ENCODE results near the gene GBX2. TPM values are rescaled to one million over a fixed set of nuclear protein-coding genes. Genes with fewer than 3 reads are reported as not detected.

Gene GBX2
- total and polyA plus RNA-seq, 2 donors (not counting 1 experiment from before 2014, with no cell fraction given): not detected

DNA sequence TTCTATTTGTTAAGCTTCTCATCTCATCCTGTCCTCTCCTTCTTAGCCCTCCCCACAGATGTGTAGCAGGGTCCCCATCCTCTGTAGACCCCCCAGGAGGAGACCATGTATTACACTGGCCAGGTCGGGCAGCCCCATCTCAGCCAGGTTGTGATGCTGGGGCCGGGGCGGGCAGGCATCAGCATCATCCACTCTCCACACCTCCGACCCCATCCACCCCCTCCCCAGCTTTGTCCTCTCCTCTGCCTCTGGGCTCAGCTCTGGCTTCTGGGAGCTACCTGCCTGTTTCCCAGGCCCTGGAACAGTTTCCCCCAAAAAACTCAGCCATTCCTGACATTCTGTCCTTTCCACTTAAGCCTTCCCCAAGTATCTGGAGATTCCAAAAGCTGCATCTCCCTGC is 49.2 kb downstream of the GBX2 start:
- Histone ChIP-seq H3K4me1 (ENCODE audit: control insufficient read depth in 2 of 2, insufficient read depth in 2 of 2, low read length in 2 of 2) (no peaks in the 10 kb centered on the region), H2AFZ (ENCODE audit: insufficient read depth, low read depth, low read length, poor library complexity, severe bottlenecking) (no peak overlapping the region), H3K36me3 (replicated peaks in 1 of 2; ENCODE audit: control extremely low read depth in 1 of 2, control insufficient read depth in 1 of 2, extremely low read depth in 1 of 2, insufficient read depth in 2 of 2, low read length in 1 of 2) (no peaks in the 10 kb centered on the region), H3K9me3 (ENCODE audit: control extremely low read depth in 1 of 3, control insufficient read depth in 2 of 3, insufficient read depth in 1 of 3, low read length in 2 of 3) (peaks cover 0 to 11% (median 0%) of the 10 kb centered on the region in 3 donors), H3K9ac (ENCODE audit: low read length) (no peak overlapping the region), H3K4me2 (replicated peaks; ENCODE audit: low read depth, low read length, poor library complexity, severe bottlenecking) (no peak overlapping the region), H4K20me1 (ENCODE audit: control insufficient read depth, insufficient read depth, low read length, poor library complexity, severe bottlenecking) (no peaks in the 10 kb centered on the region), H3K4me3 (ENCODE audit: control extremely low read depth in 1 of 5, extremely low read depth in 1 of 5, insufficient read depth in 1 of 5, low read depth in 2 of 5, low read length in 4 of 5) (no peak overlapping the region), H3K27ac (ENCODE audit: low read length in 2 of 2) (no peak overlapping the region), H3K27me3 (replicated peaks in 1 of 4; ENCODE audit: control extremely low read depth in 1 of 4, control insufficient read depth in 3 of 4, insufficient read depth in 4 of 4, low read length in 3 of 4) (no peaks in the 10 kb centered on the region), H3K79me2 (ENCODE audit: control insufficient read depth, insufficient read depth, low read length) (no peaks in the 10 kb centered on the region)
- TF ChIP-seq, protein P1, sequence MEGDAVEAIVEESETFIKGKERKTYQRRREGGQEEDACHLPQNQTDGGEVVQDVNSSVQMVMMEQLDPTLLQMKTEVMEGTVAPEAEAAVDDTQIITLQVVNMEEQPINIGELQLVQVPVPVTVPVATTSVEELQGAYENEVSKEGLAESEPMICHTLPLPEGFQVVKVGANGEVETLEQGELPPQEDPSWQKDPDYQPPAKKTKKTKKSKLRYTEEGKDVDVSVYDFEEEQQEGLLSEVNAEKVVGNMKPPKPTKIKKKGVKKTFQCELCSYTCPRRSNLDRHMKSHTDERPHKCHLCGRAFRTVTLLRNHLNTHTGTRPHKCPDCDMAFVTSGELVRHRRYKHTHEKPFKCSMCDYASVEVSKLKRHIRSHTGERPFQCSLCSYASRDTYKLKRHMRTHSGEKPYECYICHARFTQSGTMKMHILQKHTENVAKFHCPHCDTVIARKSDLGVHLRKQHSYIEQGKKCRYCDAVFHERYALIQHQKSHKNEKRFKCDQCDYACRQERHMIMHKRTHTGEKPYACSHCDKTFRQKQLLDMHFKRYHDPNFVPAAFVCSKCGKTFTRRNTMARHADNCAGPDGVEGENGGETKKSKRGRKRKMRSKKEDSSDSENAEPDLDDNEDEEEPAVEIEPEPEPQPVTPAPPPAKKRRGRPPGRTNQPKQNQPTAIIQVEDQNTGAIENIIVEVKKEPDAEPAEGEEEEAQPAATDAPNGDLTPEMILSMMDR (IDR thresholded peaks at IDR 0.05): no peak
- TF ChIP-seq EZH2 (IDR thresholded peaks at IDR 0.05; ENCODE audit: borderline replicate concordance, insufficient read depth, low read depth, low read length, poor library complexity, severe bottlenecking): no peak
- H3K27me3 Mint-ChIP-seq: peaks cover 11% of the 10 kb centered on the region
- no peak overlapping the region for H3K27ac Mint-ChIP-seq
- CTCF ChIA-PET: no interaction called here
- ATAC-seq (ENCODE audit: low read depth) (no peak), DNase-seq (no peak)
- H3K4me1 Mint-ChIP-seq: no peaks in the 10 kb centered on the region
- no peak overlapping the region for H3K4me3 Mint-ChIP-seq
- intact Hi-C loops (cut with micrococcal nuclease): no loop called here
- 80% methylated on average over 4 of the region's 4 CpGs for whole genome bisulfite sequencing (ENCODE audit: insufficient coverage)
- H3K9me3 Mint-ChIP-seq (ENCODE audit: insufficient read depth): no peaks in the 10 kb centered on the region
- POLR2A ChIA-PET: no interaction called here

GRCh38 chr2:236117861-236118269 is 50.3 kb downstream of the GBX2 start:
- 69% methylated on average over 9 of the region's 10 CpGs for WGBS (ENCODE audit: insufficient coverage)
- DNase-seq (no peak), ATAC-seq (ENCODE audit: low read depth) (no peak)
- no peaks in the 10 kb centered on the region for H3K4me1 ChIP-seq (ENCODE audit: control insufficient read depth in 2 of 2, insufficient read depth in 2 of 2, low read length in 2 of 2)
- no peaks in the 10 kb centered on the region for H3K79me2 ChIP-seq (ENCODE audit: control insufficient read depth, insufficient read depth, low read length)
- Mint-ChIP-seq H3K9me3 (ENCODE audit: insufficient read depth) (no peaks in the 10 kb centered on the region), H3K27ac (no peak overlapping the region), H3K27me3 (peaks cover 11% of the 10 kb centered on the region), H3K4me1 (no peaks in the 10 kb centered on the region), H3K4me3 (no peak overlapping the region)
- TF ChIP-seq, protein P1 (IDR thresholded peaks at IDR 0.05): no peak
- no peak for TF ChIP-seq EZH2 (IDR thresholded peaks at IDR 0.05; ENCODE audit: borderline replicate concordance, insufficient read depth, low read depth, low read length, poor library complexity, severe bottlenecking)
- H4K20me1 ChIP-seq (ENCODE audit: control insufficient read depth, insufficient read depth, low read length, poor library complexity, severe bottlenecking): no peaks in the 10 kb centered on the region
- intact Hi-C loops (cut with micrococcal nuclease): no loop called here
- H3K36me3 ChIP-seq (replicated peaks in 1 of 2; ENCODE audit: control extremely low read depth in 1 of 2, control insufficient read depth in 1 of 2, extremely low read depth in 1 of 2, insufficient read depth in 2 of 2, low read length in 1 of 2): no peaks in the 10 kb centered on the region
- H3K4me3 ChIP-seq (ENCODE audit: control extremely low read depth in 1 of 5, extremely low read depth in 1 of 5, insufficient read depth in 1 of 5, low read depth in 2 of 5, low read length in 4 of 5): no peak overlapping the region
- no peak overlapping the region for H3K27ac ChIP-seq (ENCODE audit: low read length in 2 of 2)
- no peaks in the 10 kb centered on the region for H3K27me3 ChIP-seq (replicated peaks in 1 of 4; ENCODE audit: control extremely low read depth in 1 of 4, control insufficient read depth in 3 of 4, insufficient read depth in 4 of 4, low read length in 3 of 4)
- ChIA-PET POLR2A (no interaction called here), CTCF (no interaction called here)
- no peak overlapping the region for H3K4me2 ChIP-seq (replicated peaks; ENCODE audit: low read depth, low read length, poor library complexity, severe bottlenecking)
- H3K9me3 ChIP-seq (ENCODE audit: control extremely low read depth in 1 of 3, control insufficient read depth in 2 of 3, insufficient read depth in 1 of 3, low read length in 2 of 3): peaks cover 0 to 10% (median 0%) of the 10 kb centered on the region in 3 donors
- no peak overlapping the region for H3K9ac ChIP-seq (ENCODE audit: low read length)
- no peak overlapping the region for H2AFZ ChIP-seq (ENCODE audit: insufficient read depth, low read depth, low read length, poor library complexity, severe bottlenecking)

Data from B cell (primary cell).